HepG2 (cell line): ENCODE results near the gene SPOP. TPM values are rescaled to one million over a fixed set of nuclear protein-coding genes. Genes with fewer than 3 reads are reported as not detected.
A peak's percentile ranks its signal among the peaks of the same experiment; 100 is the strongest.

ENCODE experiments used
- ARID5B ChIP-seq: IDR thresholded peaks from 2 replicates; pipeline ENCODE4 v1.4.0; 2020; ENCODE audit warnings: mild to moderate bottlenecking, missing genetic modification reagents
- EHMT2 ChIP-seq: fragments of 200-600 bp; sonication (generic); IDR thresholded peaks from 2 replicates; pipeline ENCODE4 v1.7.0; 2017; ENCODE audit warnings: antibody characterized with exemption, low read depth, low read length, borderline replicate concordance
- ELF3 ChIP-seq: IDR thresholded peaks from 2 replicates; pipeline ENCODE4 v1.6.1; 2016; ENCODE audit warnings: missing genetic modification reagents, missing compliant biosample characterization
- EZH2 ChIP-seq: conservative IDR thresholded peaks from 2 replicates; pipeline ENCODE4 v1.6.1; 2012; ENCODE audit warnings: mild to moderate bottlenecking, low read depth, low read length, moderate library complexity
- FUBP1 ChIP-seq: sonication (generic); formaldehyde crosslinking; IDR thresholded peaks from 2 replicates; pipeline ENCODE4 v1.5.1; 2020; ENCODE audit warnings: missing genetic modification reagents, mild to moderate bottlenecking, borderline replicate concordance
- GATAD1 ChIP-seq: IDR thresholded peaks from 2 replicates; pipeline ENCODE4 v1.6.1; 2016; ENCODE audit warnings: missing genetic modification reagents, missing compliant biosample characterization
- HOXA3 ChIP-seq: sonication (generic); formaldehyde crosslinking; IDR thresholded peaks from 2 replicates; pipeline ENCODE4 v1.5.0; 2020; ENCODE audit warnings: missing genetic modification reagents
- JDP2 ChIP-seq: sonication (generic); formaldehyde crosslinking; IDR thresholded peaks from 2 replicates; pipeline ENCODE4 v1.8.1; 2022; ENCODE audit warnings: missing genetic modification reagents, borderline replicate concordance
- KLF15 ChIP-seq: sonication (generic); formaldehyde crosslinking; IDR thresholded peaks from 2 replicates; pipeline ENCODE4 v1.8.1; 2023; ENCODE audit warnings: borderline replicate concordance, mild to moderate bottlenecking, inconsistent platforms, missing genetic modification reagents, mixed read lengths
- MEF2D ChIP-seq: sonication (generic); formaldehyde crosslinking; IDR thresholded peaks from 2 replicates; pipeline ENCODE4 v1.5.1; 2020; ENCODE audit warnings: mild to moderate bottlenecking, missing genetic modification reagents
- TEAD2 ChIP-seq: sonication (generic); formaldehyde crosslinking; IDR thresholded peaks from 2 replicates; pipeline ENCODE4 v1.9.0; 2021; ENCODE audit warnings: missing genetic modification reagents
- ZBTB14 ChIP-seq: sonication (generic); formaldehyde crosslinking; IDR thresholded peaks from 2 replicates; pipeline ENCODE4 v1.4.0; 2020; ENCODE audit warnings: missing genetic modification reagents
- ZFP62 ChIP-seq: sonication (generic); formaldehyde crosslinking; IDR thresholded peaks from 2 replicates; pipeline ENCODE4 v1.4.0; 2020; ENCODE audit warnings: missing genetic modification reagents
- ZNF3 ChIP-seq: IDR thresholded peaks from 2 replicates; pipeline ENCODE4 v1.7.0; 2017; ENCODE audit warnings: inconsistent platforms
- ZNF367 ChIP-seq: sonication (generic); formaldehyde crosslinking; IDR thresholded peaks from 2 replicates; pipeline ENCODE4 v1.4.0; 2020; ENCODE audit warnings: missing genetic modification reagents, borderline replicate concordance
- ZNF441 ChIP-seq: sonication (generic); formaldehyde crosslinking; IDR thresholded peaks from 2 replicates; pipeline ENCODE4 v1.7.0; 2021; ENCODE audit warnings: missing genetic modification reagents, borderline replicate concordance
- ZNF766 ChIP-seq: sonication (generic); formaldehyde crosslinking; IDR thresholded peaks from 2 replicates; pipeline ENCODE4 v1.5.0; 2020; ENCODE audit warnings: missing genetic modification reagents, borderline replicate concordance
- ZNF792 ChIP-seq: IDR thresholded peaks from 2 replicates; pipeline ENCODE4 v1.6.1; 2016
- polyA plus RNA-seq, 8 experiments: library from polyadenylated mRNA; depleted of rRNA in 3 of 8; stranded (reverse) in 7 of 8; unstranded in 1 of 8; fragments of >200 nt; fragmentation: Illumina TruSeq in 4 of 8; extraction: Trizol in 4 of 8; gene quantifications; 2 replicates each; pipeline versions ENCODE4 v1.2.1 to v1.2.3, GENCODE V29; 2011 to 2016; ENCODE audit warnings: low read depth in 4 of 8, missing spikeins in 1 of 8, mixed read lengths in 1 of 8; ENCODE audit not compliant: insufficient read depth in 1 of 8
- total RNA-seq, 5 experiments: library from RNA; depleted of rRNA; stranded (reverse); fragments of >200 nt; fragmentation: Illumina TruSeq; extraction: Trizol; gene quantifications; 2 replicates each; pipeline ENCODE4 v1.2.3, GENCODE V29; 2016; ENCODE audit warnings: low read depth in 1 of 5

The SPOP gene
- total and polyA plus RNA-seq, 2 of the 13 experiments (the other 11 are each of a cell fraction or from before 2014, with no cell fraction given), result 52.8 to 60.8 TPM

GRCh38 chr17:49556223-49556943 lies 121.5 kb downstream of the SPOP start (continued):
- 0 out of 2 replicates have a peak, but pooled peaks have one; percentile 39 for TF ChIP-seq ZNF367 (CRISPR knock-in tag)
- 0 out of 2 replicates have a peak, but pooled peaks have one; percentile 54 for TF ChIP-seq KLF15
- peak; percentile 74 for TF ChIP-seq GATAD1 (CRISPR knock-in tag)
- TF ChIP-seq ZNF766 (CRISPR knock-in tag), result no peak
- TF ChIP-seq HOXA3 (CRISPR knock-in tag), result no peak; the same call in 1 of the 2 replicates
- peak; percentile 70; the same call in 1 of the 2 replicates for TF ChIP-seq ZNF792 (CRISPR knock-in tag)
- no peak for TF ChIP-seq ZNF3 (CRISPR knock-in tag)
- no peak for TF ChIP-seq JDP2 (CRISPR knock-in tag)
- TF ChIP-seq ARID5B, result peak; percentile 61
- peak; percentile 78; the same call in 1 of the 2 replicates for TF ChIP-seq ZNF441
- TF ChIP-seq EHMT2, result no peak
- 0 out of 2 replicates have a peak, but pooled peaks have one; percentile 31 for TF ChIP-seq ELF3
- TF ChIP-seq ZBTB14, result no peak
- no peak for TF ChIP-seq TEAD2 (CRISPR knock-in tag)
- TF ChIP-seq FUBP1 (CRISPR knock-in tag), result no peak
- TF ChIP-seq ZFP62 (CRISPR knock-in tag), result no peak
- no peak for TF ChIP-seq EZH2
- TF ChIP-seq MEF2D (CRISPR knock-in tag), result no peak
